Cardiac fibroblast (primary cell): Measurements from ENCODE around the gene MAGI1.

ENCODE experiments used
- DNase-seq, 2 donors: peaks; one replicate each; pipeline versions ENCODE4 v3.0.0 to v3.0.0-alpha.2; 2010; ENCODE audit warnings: low read depth in 2 of 2
- H3K4me3 ChIP-seq, 2 donors: replicated peaks in 1 of 2; 1 replicate in 1 of 2; 2 replicates in 1 of 2; pipeline ENCODE4 v1.5.1; 2011; ENCODE audit warnings: low read depth in 2 of 2, low read length in 2 of 2, mild to moderate bottlenecking in 2 of 2, moderate library complexity in 1 of 2
- TF ChIP-seq, protein P1 (sequence below): IDR thresholded peaks from one replicate; pipeline ENCODE4 v1.5.1; 2011; ENCODE audit warnings: low read depth, mild to moderate bottlenecking, low read length, inconsistent platforms

The MAGI1 gene

GRCh38 chr3:65379223-65379622 lies 659.5 kb downstream of the MAGI1 start:
- TF ChIP-seq, protein P1, sequence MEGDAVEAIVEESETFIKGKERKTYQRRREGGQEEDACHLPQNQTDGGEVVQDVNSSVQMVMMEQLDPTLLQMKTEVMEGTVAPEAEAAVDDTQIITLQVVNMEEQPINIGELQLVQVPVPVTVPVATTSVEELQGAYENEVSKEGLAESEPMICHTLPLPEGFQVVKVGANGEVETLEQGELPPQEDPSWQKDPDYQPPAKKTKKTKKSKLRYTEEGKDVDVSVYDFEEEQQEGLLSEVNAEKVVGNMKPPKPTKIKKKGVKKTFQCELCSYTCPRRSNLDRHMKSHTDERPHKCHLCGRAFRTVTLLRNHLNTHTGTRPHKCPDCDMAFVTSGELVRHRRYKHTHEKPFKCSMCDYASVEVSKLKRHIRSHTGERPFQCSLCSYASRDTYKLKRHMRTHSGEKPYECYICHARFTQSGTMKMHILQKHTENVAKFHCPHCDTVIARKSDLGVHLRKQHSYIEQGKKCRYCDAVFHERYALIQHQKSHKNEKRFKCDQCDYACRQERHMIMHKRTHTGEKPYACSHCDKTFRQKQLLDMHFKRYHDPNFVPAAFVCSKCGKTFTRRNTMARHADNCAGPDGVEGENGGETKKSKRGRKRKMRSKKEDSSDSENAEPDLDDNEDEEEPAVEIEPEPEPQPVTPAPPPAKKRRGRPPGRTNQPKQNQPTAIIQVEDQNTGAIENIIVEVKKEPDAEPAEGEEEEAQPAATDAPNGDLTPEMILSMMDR, result no peak
- DNase-seq, result no peak
- H3K4me3 ChIP-seq, result no peak overlapping the region

DNA sequence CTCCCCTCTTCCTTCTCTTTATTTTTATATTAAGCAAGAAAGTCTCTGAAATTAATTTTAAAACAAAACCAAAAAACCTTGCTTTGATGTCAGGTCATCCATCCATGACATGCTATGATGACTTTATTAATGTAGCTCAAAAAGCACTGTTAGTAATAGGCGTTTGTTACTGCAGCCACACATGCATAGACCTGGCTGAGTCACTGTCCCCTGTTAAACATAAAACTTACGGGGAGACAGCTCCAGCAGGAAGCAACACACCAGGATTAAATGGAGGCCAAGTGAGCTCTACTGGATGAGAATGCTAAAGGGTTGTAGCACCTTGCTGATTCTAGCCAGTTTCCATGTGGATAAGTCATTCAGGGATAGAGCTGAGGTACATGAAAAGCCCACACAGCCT lies 661.1 kb downstream of the MAGI1 start:
- no peak overlapping the region for H3K4me3 ChIP-seq
- no peak for DNase-seq
- TF ChIP-seq, protein P1, result no peak

GRCh38 chr3:65376426-65376825 lies 662.3 kb downstream of the MAGI1 start:
- DNase-seq, result no peak
- H3K4me3 ChIP-seq, result no peak overlapping the region
- TF ChIP-seq, protein P1, result no peak

DNA sequence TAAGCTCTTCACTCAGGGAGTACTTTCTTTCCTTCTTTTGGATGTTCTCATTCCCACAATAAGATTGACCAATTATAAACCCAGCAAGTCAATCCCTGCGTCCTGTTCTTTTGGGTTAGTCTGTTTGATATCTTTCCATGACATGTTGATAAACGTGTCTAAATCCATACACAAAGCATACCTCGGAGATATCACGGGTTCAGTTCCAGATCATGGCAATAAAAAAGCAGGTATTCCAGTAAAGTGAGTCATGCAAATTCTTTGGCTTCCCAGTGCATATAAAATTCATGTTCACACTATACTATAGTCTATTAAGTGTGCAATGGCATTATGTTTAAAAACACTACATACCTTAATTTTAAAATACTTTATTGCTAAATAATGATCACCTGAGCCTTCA lies 667.7 kb downstream of the MAGI1 start:
- DNase-seq, result no peak
- TF ChIP-seq, protein P1, result no peak
- no peak overlapping the region for H3K4me3 ChIP-seq

GRCh38 chr3:65368866-65369265 lies 669.9 kb downstream of the MAGI1 start:
- TF ChIP-seq, protein P1, result no peak
- DNase-seq, result no peak
- no peak overlapping the region for H3K4me3 ChIP-seq

GRCh38 chr3:65362688-65363087 lies 676.0 kb downstream of the MAGI1 start:
- no peak for DNase-seq
- TF ChIP-seq, protein P1, result no peak

DNA sequence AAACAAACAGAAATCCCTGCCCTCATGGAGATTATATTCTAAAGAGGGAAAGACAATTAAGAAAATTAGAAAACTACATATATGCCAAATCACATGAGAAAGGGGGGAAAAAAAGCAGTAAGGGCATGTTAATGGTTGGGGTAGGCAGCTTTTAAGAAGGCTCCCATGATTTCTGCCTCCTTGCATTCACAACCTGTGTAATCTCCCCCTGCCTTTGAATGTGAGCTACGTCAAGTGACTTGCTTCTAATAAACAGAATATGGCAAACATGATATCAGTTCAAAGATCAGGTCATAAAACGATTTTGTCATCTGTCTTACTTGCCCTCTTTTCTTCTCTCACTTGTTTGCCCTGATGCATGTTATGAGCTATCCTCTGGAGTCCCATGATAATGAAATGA lies 677.3 kb downstream of the MAGI1 start:
- TF ChIP-seq, protein P1, result no peak
- DNase-seq, result no peak
- H3K4me3 ChIP-seq, result no peak overlapping the region

More at GRCh38 chr3:65362688-65363087, 676.0 kb downstream of the MAGI1 start:
- H3K4me3 ChIP-seq, result no peak overlapping the region
